Hematopoietic multipotent progenitor cell treated with erythropoietin and hydrocortisone succinate and interleukin-3 and kit ligand, for 8 days (in vitro differentiated cells): ENCODE data around the gene YPEL2.

Experiments
- DNase-seq: peaks from one replicate; pipeline ENCODE4 v3.0.0-alpha.2; 2015

The YPEL2 gene

GRCh38 chr17:59357219-59357697 is 25.8 kb downstream of the YPEL2 start:
- no peak for DNase-seq

- DNase-seq: no peak
Measured at GRCh38 chr17:59357929-59358328, 26.5 kb downstream of the YPEL2 start.

DNA sequence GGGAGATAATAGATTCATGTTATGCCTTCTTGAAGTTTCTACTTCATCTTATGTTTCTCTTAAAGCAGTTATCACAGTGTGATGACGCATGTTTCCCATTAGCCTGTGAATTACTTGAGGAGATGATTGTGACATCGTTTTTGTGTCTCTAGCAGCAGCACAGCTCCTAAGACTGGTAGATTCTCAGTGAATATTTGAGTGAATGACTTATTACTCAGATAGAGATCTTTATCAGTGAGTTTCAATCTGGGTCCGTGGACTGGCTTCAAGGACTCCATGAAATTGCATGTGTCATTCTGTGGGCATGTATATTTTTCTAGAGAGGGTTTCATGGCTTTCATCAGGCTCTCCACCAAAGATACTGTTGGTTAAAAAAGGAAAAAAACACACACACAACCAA is 29.9 kb downstream of the YPEL2 start:
- no peak for DNase-seq

GRCh38 chr17:59361916-59362810 is 30.7 kb downstream of the YPEL2 start:
- no peak for DNase-seq

GRCh38 chr17:59362811-59363205 is 31.4 kb downstream of the YPEL2 start:
- no peak for DNase-seq

DNA sequence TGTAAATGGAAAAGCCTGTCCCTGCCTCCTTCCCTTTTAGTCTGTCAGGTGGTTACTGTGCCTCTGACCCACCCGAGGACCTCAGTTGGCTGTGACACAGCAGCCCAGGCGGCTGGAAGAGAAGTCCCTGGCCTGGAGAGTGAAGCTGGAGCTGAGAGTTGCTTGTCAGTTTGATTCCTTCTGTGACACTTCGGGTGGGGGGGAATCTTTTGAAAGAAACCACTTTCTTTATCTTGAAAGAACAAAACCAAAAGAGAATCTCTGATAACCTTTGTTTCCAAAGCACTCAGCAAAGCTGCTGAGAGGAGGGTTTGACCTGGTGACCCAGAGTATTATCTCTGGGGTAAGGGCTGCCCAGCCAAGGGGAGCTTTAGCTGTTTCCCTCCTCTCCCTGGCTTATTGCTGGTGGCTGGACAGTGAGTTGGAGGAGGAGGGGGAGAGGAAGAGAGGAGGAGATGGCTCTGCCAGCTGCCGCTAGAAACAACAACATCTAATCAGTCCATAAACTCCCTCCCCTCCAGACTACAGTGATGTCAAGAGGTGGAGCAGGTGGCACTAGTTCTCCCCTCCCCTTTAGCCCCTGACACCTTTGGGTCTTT is 34.0 kb downstream of the YPEL2 start:
- peak; percentile 88 for DNase-seq

GRCh38 chr17:59366040-59366757 is 34.7 kb downstream of the YPEL2 start:
- DNase-seq: no peak

GRCh38 chr17:59366773-59367656 is 35.6 kb downstream of the YPEL2 start:
- no peak for DNase-seq

GRCh38 chr17:59367657-59368045 is 36.2 kb downstream of the YPEL2 start:
- no peak for DNase-seq

GRCh38 chr17:59368218-59368857 is 36.9 kb downstream of the YPEL2 start:
- no peak for DNase-seq

DNA sequence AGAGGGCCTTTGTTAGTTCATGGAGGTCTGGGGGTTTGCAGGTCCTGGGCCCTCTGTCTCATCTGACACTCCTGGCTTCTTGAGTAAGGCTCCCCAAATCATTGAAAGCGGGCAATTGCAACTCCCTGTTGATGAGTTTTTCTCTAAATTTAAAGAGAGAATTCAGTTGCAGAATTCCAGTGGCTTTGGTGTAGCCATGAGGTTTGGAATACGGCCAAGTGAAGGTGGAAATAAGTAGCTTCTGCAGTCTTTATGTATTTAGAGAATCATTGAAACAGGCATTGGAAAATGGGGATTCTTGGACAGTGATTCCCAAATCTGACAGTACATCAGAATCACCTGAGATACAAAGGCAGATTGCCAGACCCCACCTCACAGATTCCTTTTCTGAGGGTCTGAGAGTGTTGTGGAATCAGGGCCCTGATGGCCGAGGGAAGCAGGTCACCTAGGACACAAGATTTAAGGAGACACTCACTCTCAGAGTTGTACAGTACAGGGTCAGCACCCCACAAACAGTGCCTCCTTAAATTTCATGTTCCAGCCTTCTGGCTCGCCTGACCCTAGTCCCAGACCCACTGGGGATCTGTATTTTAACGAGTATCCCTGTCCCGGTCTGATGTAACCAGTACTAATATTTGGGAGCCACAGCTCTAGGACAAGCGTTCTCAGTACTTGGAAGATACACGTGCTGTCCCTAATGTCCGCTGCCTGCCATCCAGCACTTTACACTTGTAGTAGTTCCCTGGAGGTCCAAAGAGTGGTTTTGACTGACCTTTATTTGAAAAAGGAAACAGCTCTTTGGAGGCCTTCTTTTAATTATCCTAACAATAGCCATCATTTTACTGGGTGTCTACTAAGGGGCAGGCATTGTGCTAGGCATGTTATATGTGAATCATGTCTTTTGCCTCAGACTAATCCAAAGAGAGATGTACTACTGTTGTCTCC is 37.8 kb downstream of the YPEL2 start:
- no peak for DNase-seq

DNA sequence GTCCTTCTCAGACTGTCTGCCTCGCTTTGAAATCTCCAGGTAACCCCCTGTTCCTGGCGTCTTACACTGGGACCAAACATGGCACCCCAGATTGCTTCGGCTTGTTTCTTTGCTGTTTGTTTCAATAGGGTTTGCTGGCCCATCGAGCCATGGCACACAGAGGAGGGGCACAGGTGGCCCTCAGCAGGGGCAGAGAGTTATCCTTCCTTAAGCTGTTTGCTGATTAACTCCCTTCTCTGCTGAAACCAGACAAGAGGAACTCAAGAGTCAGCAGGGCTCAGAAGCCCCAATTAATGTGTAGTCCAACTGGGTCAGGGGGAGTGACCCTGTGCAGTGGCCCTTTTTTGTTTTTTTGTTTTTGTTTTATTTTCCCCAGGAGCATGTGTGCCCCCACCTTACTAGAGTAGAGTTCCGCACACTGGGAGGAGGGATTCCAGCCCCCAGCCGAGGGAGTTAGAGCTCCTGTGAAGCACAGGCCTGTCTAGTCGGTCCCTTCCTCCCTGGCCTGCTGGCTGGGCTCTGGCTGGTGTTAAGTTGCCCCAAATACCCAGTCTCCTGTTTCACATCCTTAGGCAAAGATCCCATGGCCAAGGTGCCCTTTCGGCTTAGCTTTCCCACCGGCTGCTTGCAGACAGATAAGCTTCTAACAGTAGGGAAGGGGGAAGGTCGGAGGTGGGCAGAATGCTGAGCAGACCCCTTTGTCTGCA is 39.3 kb downstream of the YPEL2 start:
- DNase-seq: no peak

- DNase-seq: no peak
Measured at GRCh38 chr17:59371416-59372100, 40.1 kb downstream of the YPEL2 start.

DNA sequence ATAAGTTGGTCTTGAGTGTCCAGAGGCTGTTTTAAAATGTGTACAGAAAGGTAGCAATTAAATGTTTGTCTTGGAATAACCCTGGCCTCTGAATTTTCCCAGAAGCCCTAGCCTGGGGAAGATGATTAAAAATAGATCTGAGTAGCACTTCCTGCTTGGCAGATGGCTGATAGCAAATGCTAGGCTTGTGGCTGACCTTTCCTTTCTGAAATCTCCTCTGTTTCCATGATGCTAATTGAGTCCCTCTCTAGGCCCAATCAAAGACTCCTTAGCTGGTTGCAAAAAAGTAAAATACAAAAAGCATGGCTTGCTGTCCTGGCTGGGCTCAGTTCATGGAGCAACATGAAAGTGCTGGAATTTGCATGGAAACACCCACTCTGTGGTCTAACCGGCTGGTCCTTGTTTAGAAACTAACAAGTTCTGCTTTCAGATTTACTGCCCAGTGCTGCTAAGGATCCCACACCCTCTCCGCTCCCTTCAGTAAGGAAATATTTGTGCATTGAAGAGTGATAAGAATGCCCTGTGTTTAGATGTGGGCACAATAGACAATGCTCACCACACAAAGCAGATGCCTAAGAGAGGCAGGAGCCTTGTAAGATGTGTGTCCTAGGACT is 40.8 kb downstream of the YPEL2 start:
- DNase-seq: no peak

- no peak for DNase-seq
Measured at GRCh38 chr17:59373882-59374495, 42.5 kb downstream of the YPEL2 start.

DNA sequence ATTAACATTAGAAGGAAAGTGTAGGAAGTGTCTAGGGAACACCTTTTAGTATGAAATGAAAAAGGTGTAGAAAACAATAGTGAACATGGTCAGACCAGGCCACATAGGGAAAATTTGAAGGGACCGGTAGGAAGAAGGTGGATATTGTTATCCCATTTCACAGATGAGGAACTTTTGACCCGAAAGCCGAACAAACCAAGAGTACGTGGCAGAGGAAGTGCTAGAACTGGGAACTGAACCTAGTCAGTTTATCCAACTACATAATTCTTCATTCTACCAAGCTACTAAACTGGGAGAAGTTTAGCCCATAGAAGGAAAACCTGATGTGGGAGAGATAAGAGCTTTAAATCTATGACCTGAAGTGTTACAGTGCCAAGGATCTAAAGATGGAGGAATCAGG is 43.2 kb downstream of the YPEL2 start:
- no peak for DNase-seq

DNA sequence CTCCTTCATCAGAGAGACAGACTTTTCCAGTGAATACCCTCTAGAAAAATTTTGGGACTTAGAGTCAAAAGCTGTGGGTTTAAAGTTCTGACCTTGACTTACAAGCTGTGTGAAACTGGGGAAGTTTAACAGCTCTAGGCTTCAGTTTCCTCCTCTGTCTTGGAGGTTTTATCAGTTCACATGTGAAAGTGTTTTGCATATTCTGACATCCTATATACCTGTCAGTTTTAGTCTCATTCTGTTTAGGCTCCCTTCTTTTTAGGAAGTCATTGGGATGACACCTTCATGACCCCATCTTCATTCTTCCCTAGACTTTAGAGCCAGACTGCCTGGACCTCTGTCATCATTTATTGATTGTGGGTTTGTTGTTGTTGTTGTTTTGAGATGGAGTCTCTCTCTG is 44.4 kb downstream of the YPEL2 start:
- no peak for DNase-seq

DNA sequence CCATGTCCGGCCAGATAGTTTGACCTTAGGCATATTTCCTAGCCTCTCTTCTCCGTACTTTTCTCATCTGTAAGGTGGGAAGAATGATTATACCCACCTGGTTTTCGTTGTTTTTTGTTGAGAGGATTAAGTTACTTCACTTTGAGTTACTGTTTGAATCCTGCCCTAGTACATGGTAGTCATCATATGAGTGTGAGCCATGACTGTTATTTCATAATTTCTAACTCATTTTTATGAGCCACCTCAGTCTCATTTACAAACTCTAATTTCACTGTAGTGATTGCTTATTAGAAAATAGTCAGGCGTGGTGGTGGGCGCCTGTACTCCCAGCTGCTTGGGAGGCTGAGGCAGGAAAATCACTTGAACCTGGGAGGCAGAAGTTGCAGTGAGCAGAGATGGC is 45.1 kb downstream of the YPEL2 start:
- no peak for DNase-seq

- no peak for DNase-seq
Measured at GRCh38 chr17:59377410-59377809, 46.0 kb downstream of the YPEL2 start.
